HCT116 (cell line): ENCODE results near the gene INF2. TPM values are rescaled to one million over a fixed set of nuclear protein-coding genes. Genes with fewer than 3 reads are reported as not detected.
A peak's percentile ranks its signal among the peaks of the same experiment; 100 is the strongest.

Experiments
- ATAC-seq: fragments of 200-7000 bp; cut with Tn5 transposase; 2 replicates; pipeline ENCODE4 v1.9.1; 2020; ENCODE audit warnings: mild to moderate bottlenecking, moderate library complexity
- BruUV-seq: library from RNA; stranded (reverse); fragments of 400-500 nt; replicated peaks from 2 replicates; lab custom pipeline; 2021; lab: Mats Ljungman, UMichigan
- CTCF ChIA-PET: fragments of 300-600 bp; sonication (Branson Sonifier 250); formaldehyde crosslinking; loops from one replicate; lab custom pipeline; 2021; ENCODE audit warnings: antibody characterized with exemption; lab: Charles Lee
- POLR2A ChIA-PET: fragments of 300-600, 350-600 bp; sonication (Branson Sonifier 250); formaldehyde crosslinking; loops from one replicate; lab custom pipeline; 2021; ENCODE audit warnings: antibody characterized with exemption; lab: Charles Lee
- RAD21 ChIA-PET, 2 experiments: fragments of 300-600 bp; sonication (Branson Sonifier 250); formaldehyde crosslinking; loops; one replicate each; lab custom pipeline; 2023; ENCODE audit warnings: low total read pairs in 2 of 2; ENCODE audit not compliant: uncharacterized antibody in 2 of 2, unreplicated experiment in 2 of 2, low non-redundant PET in 1 of 2; lab: Charles Lee
- DNase-seq: peaks from one replicate; pipeline ENCODE4 v3.0.0-alpha.2; 2010; ENCODE audit warnings: low read depth, low spot score
- H2AFZ ChIP-seq: fragments of 200-600 bp; shearing (Covaris generic), sonication (generic); 2 replicates; pipeline ENCODE4 v1.6.1; 2017; ENCODE audit warnings: low read depth, mixed run types, mixed read lengths, antibody characterized with exemption, low read length; ENCODE audit not compliant: poor library complexity, severe bottlenecking
- H3K27ac ChIP-seq: 2 replicates; pipeline ENCODE4 v1.5.1; 2012; ENCODE audit warnings: low read depth, low read length
- H3K27me3 ChIP-seq: fragments of 200-600 bp; sonication (generic); 2 replicates; pipeline ENCODE4 v1.6.1; 2016; ENCODE audit warnings: mixed run types, low read length, mixed read lengths; ENCODE audit not compliant: insufficient read depth
- H3K36me3 ChIP-seq, 2 experiments: fragments of 200-500 bp in 1 of 2; fragments of 200-600 bp in 1 of 2; sonication (Bioruptor generic) in 1 of 2; sonication (generic) in 1 of 2; 2 replicates each; pipeline versions ENCODE4 v1.5.1 to v1.6.1; 2014 to 2016; ENCODE audit warnings: low read length in 2 of 2, inconsistent platforms in 1 of 2, mixed read lengths in 1 of 2, mixed run types in 1 of 2; ENCODE audit not compliant: insufficient read depth in 2 of 2, control insufficient read depth in 1 of 2
- H3K4me1 ChIP-seq, 2 experiments: fragments of 200-600 bp in 1 of 2; sonication (generic) in 1 of 2; 2 replicates each; pipeline versions ENCODE4 v1.5.1 to v1.6.1; 2012 to 2017; ENCODE audit warnings: low read length in 2 of 2, inconsistent platforms in 1 of 2, mild to moderate bottlenecking in 1 of 2, mixed read lengths in 1 of 2, mixed run types in 1 of 2, moderate library complexity in 1 of 2; ENCODE audit not compliant: insufficient read depth in 2 of 2, control insufficient read depth in 1 of 2
- H3K4me2 ChIP-seq: fragments of 200-600 bp; sonication (generic); 2 replicates; pipeline ENCODE4 v1.6.1; 2017; ENCODE audit warnings: mixed run types, low read length, mixed read lengths
- H3K4me3 ChIP-seq, 2 experiments: fragments of 200-600 bp in 1 of 2; sonication (generic) in 1 of 2; replicated peaks in 1 of 2; 2 replicates each; pipeline ENCODE4 v1.5.1; 2011 to 2016; ENCODE audit warnings: low read length in 2 of 2, control low read depth in 1 of 2, low read depth in 1 of 2, mild to moderate bottlenecking in 1 of 2, mixed read lengths in 1 of 2, mixed run types in 1 of 2
- H3K79me2 ChIP-seq: fragments of 200-600 bp; sonication (generic); 2 replicates; pipeline ENCODE4 v1.6.1; 2017; ENCODE audit warnings: mild to moderate bottlenecking, mixed run types, low read length, moderate library complexity, mixed read lengths; ENCODE audit not compliant: insufficient read depth
- H3K9ac ChIP-seq: fragments of 200-600 bp; sonication (generic); 2 replicates; pipeline ENCODE4 v1.6.1; 2016; ENCODE audit warnings: low read length, mixed read lengths
- H3K9me2 ChIP-seq: fragments of 200-600 bp; sonication (generic), shearing (Covaris generic); 2 replicates; pipeline ENCODE4 v1.6.1; 2017; ENCODE audit warnings: mixed run types, mild to moderate bottlenecking, moderate library complexity; ENCODE audit not compliant: insufficient read depth
- H3K9me3 ChIP-seq, 2 experiments: fragments of 200-500 bp in 1 of 2; fragments of 200-600 bp in 1 of 2; sonication (Bioruptor generic) in 1 of 2; sonication (generic) in 1 of 2; 2 replicates each; pipeline ENCODE4 v1.6.1; 2014 to 2017; ENCODE audit warnings: low read length in 2 of 2, mixed read lengths in 2 of 2, inconsistent platforms in 1 of 2, low read depth in 1 of 2, mild to moderate bottlenecking in 1 of 2, mixed run types in 1 of 2, moderate library complexity in 1 of 2; ENCODE audit not compliant: control insufficient read depth in 1 of 2, insufficient read depth in 1 of 2
- H4K20me1 ChIP-seq: fragments of 200-600 bp; sonication (generic), shearing (Covaris generic); 2 replicates; pipeline ENCODE4 v1.6.1; 2017; ENCODE audit warnings: mixed run types, mild to moderate bottlenecking, moderate library complexity; ENCODE audit not compliant: insufficient read depth
- ATF3 ChIP-seq: IDR thresholded peaks from 2 replicates; pipeline ENCODE4 v1.6.1; 2012
- CTCF ChIP-seq, 3 experiments: fragments of 200-600 bp in 1 of 3; sonication (generic) in 1 of 3; IDR thresholded peaks in 2 of 3; conservative IDR thresholded peaks in 1 of 3; 2 replicates each; pipeline ENCODE4 v1.5.1; 2012 to 2017; ENCODE audit warnings: low read depth in 2 of 3, low read length in 2 of 3, antibody characterized with exemption in 1 of 3, borderline replicate concordance in 1 of 3, control low read depth in 1 of 3, mild to moderate bottlenecking in 1 of 3, mixed read lengths in 1 of 3, mixed run types in 1 of 3, moderate library complexity in 1 of 3; ENCODE audit not compliant: insufficient read depth in 1 of 3
- EZH2 ChIP-seq: fragments of 200-600 bp; sonication (generic); IDR thresholded peaks from 2 replicates; pipeline ENCODE4 v1.6.1; 2017; ENCODE audit warnings: antibody characterized with exemption, mixed run types
- JUND ChIP-seq: IDR thresholded peaks from 2 replicates; pipeline ENCODE4 v1.6.1; 2012
- YY1 ChIP-seq: IDR thresholded peaks from 2 replicates; pipeline ENCODE4 v1.6.1; 2011; ENCODE audit warnings: low read length, low read depth, moderate library complexity, mild to moderate bottlenecking; ENCODE audit not compliant: insufficient replicate concordance; ENCODE audit errors: extremely low read depth
- ZBTB33 ChIP-seq: IDR thresholded peaks from 2 replicates; pipeline ENCODE4 v1.6.1; 2011; ENCODE audit warnings: mild to moderate bottlenecking, low read length, moderate library complexity; ENCODE audit not compliant: insufficient replicate concordance; ENCODE audit errors: extremely low read depth
- ZNF274 ChIP-seq: fragments of 200-500 bp; sonication (Bioruptor generic); IDR thresholded peaks from 2 replicates; pipeline ENCODE4 v1.6.1; 2014; ENCODE audit warnings: mild to moderate bottlenecking, low read depth, low read length, inconsistent platforms
- intact Hi-C: fragments of 100-400 bp; cut with micrococcal nuclease; formaldehyde crosslinking; loops from 2 replicates; pipeline ENCODE4 v1.10.0; 2022
- total RNA-seq: library from RNA; stranded (reverse); gene quantifications from one replicate; pipeline ENCODE4 v1.2.1, GENCODE V29; 2021; ENCODE audit not compliant: unreplicated experiment

The INF2 gene
- total RNA-seq, 1 experiment from 2014 or later: 95.8 TPM

- TF ChIP-seq ATF3 (no peak), ZBTB33 (no peak), EZH2 (no peak), YY1 (no peak), ZNF274 (no peak)
Observed at GRCh38 chr14:104699426-104699748, 10.0 kb downstream of the INF2 start (continued).

- no peak for DNase-seq
- Histone ChIP-seq H3K9me2 (no peaks in the 10 kb centered on the region), H4K20me1 (no peaks in the 10 kb centered on the region), H3K4me1 (peaks cover 7 to 14% of the 10 kb centered on the region in 2 experiments; a peak in 3 of 4 replicates), H3K9me3 (no peaks in the 10 kb centered on the region), H3K27ac (0 out of 2 replicates have a peak overlapping the region, but pooled peaks have one; percentile 22), H3K36me3 (peaks cover 24 to 26% of the 10 kb centered on the region in 2 experiments; a peak in 3 of 4 replicates), H3K79me2 (peaks cover 54% of the 10 kb centered on the region), H2AFZ (no peak overlapping the region), H3K4me2 (no peak overlapping the region), H3K27me3 (no peaks in the 10 kb centered on the region), H3K4me3 (no peak overlapping the region), H3K9ac (no peak overlapping the region)
- no peak for ATAC-seq
- intact Hi-C loops: no loop called here
- TF ChIP-seq JUND (no peak), ATF3 (no peak), EZH2 (no peak), CTCF (IDR thresholded peaks at IDR 0.05 in 2 of 3, conservative IDR thresholded peaks at IDR 0.05 in 1 of 3; ENCODE audit: borderline replicate concordance in 1 of 3, insufficient read depth in 1 of 3, low read depth in 2 of 3, low read length in 2 of 3) (no peak)
- BruUV-seq: no TSS peak
- ChIA-PET CTCF (no interaction called here), RAD21 (no interaction called here), POLR2A (no interaction called here)
Observed at GRCh38 chr14:104700225-104700651, 10.8 kb downstream of the INF2 start.
